OCI-LY7 (cell line): ENCODE measurements around the gene ARFGEF3. TPM values are rescaled to one million over a fixed set of nuclear protein-coding genes. Genes with fewer than 3 reads are reported as not detected.

Experiments
- BruUV-seq: library from RNA; stranded (reverse); fragments of 400-500 nt; replicated peaks from 2 replicates; lab custom pipeline; 2021; lab: Mats Ljungman, UMichigan
- CTCF ChIA-PET: fragments of 300-600 bp; sonication (Branson Sonifier 250); formaldehyde crosslinking; loops from one replicate; lab custom pipeline; 2022; ENCODE audit warnings: antibody characterized with exemption; ENCODE audit not compliant: unreplicated experiment; lab: Charles Lee
- POLR2A ChIA-PET: fragments of 300-600 bp; sonication (Branson Sonifier 250); formaldehyde crosslinking; loops from one replicate; lab custom pipeline; 2022; ENCODE audit warnings: antibody characterized with exemption; lab: Charles Lee
- DNase-seq: peaks from one replicate; pipeline ENCODE4 v3.0.0-alpha.2; 2015; ENCODE audit warnings: low spot score
- H2AFZ ChIP-seq: fragments of 200-600 bp; sonication (generic), shearing (Covaris generic); 2 replicates; pipeline ENCODE4 v1.6.1; 2014; ENCODE audit warnings: mild to moderate bottlenecking, antibody characterized with exemption, low read length, moderate library complexity
- H3K27ac ChIP-seq: fragments of 200-600 bp; sonication (generic); 2 replicates; pipeline ENCODE4 v1.5.1; 2014; ENCODE audit warnings: mixed run types, low read depth, mild to moderate bottlenecking, moderate library complexity, low read length, inconsistent platforms; ENCODE audit not compliant: poor library complexity, severe bottlenecking
- H3K36me3 ChIP-seq: fragments of 200-600 bp; sonication (generic); 2 replicates; pipeline ENCODE4 v1.6.1; 2014; ENCODE audit warnings: mild to moderate bottlenecking, antibody characterized with exemption, low read length, moderate library complexity, mixed read lengths; ENCODE audit not compliant: insufficient read depth
- H3K4me1 ChIP-seq: fragments of 200-600 bp; sonication (generic); 2 replicates; pipeline ENCODE4 v1.5.1; 2014; ENCODE audit warnings: mild to moderate bottlenecking, low read length; ENCODE audit not compliant: insufficient read depth, poor library complexity, severe bottlenecking
- H3K4me2 ChIP-seq: fragments of 200-600 bp; sonication (generic); 2 replicates; pipeline ENCODE4 v1.6.1; 2014; ENCODE audit warnings: mild to moderate bottlenecking, low read length
- H3K4me3 ChIP-seq: fragments of 200-600 bp; sonication (generic); 2 replicates; pipeline ENCODE4 v1.5.1; 2014; ENCODE audit warnings: mild to moderate bottlenecking, low read depth, low read length; ENCODE audit not compliant: poor library complexity, severe bottlenecking
- H3K79me2 ChIP-seq: fragments of 200-600 bp; sonication (generic); 2 replicates; pipeline ENCODE4 v1.6.1; 2016; ENCODE audit warnings: low read depth, mild to moderate bottlenecking, low read length, moderate library complexity, mixed read lengths; ENCODE audit not compliant: insufficient read depth
- H3K9me2 ChIP-seq: fragments of 200-600 bp; sonication (generic); 2 replicates; pipeline ENCODE4 v1.6.1; 2016; ENCODE audit warnings: mild to moderate bottlenecking, low read length, mixed read lengths; ENCODE audit not compliant: insufficient read depth
- H3K9me3 ChIP-seq: fragments of 200-600 bp; sonication (generic); 2 replicates; pipeline ENCODE4 v1.6.1; 2014; ENCODE audit warnings: mild to moderate bottlenecking, mixed run types, low read length, mixed read lengths
- H4K20me1 ChIP-seq: fragments of 200-600 bp; sonication (generic); 2 replicates; pipeline ENCODE4 v1.6.1; 2014; ENCODE audit warnings: mild to moderate bottlenecking, antibody characterized with exemption, low read length, moderate library complexity, mixed read lengths; ENCODE audit not compliant: insufficient read depth
- EZH2phosphoT487 ChIP-seq: fragments of 200-600 bp; sonication (generic); IDR thresholded peaks from 2 replicates; pipeline ENCODE4 v1.6.1; 2018; ENCODE audit warnings: low read depth, borderline replicate concordance, mild to moderate bottlenecking, mixed run types, antibody characterized with exemption, low read length, moderate library complexity, mixed read lengths
- intact Hi-C: fragments of 100-400 bp; cut with micrococcal nuclease; formaldehyde crosslinking; loops from one replicate; pipeline ENCODE4 v1.10.0; 2022; ENCODE audit not compliant: unreplicated experiment
- total RNA-seq, 2 experiments: library from RNA; depleted of rRNA in 1 of 2; stranded (reverse); fragments of >200 nt in 1 of 2; shearing (Covaris generic) in 1 of 2; gene quantifications; 2 replicates each; pipeline ENCODE4 v1.2.3, GENCODE V29; 2014 to 2022
- TF ChIP-seq, protein P1 (sequence below): fragments of 200-600 bp; sonication (generic); conservative IDR thresholded peaks from 2 replicates; pipeline ENCODE4 v1.5.1; 2014; ENCODE audit warnings: mild to moderate bottlenecking, antibody characterized with exemption, low read length, moderate library complexity, mixed read lengths

Gene ARFGEF3
- total RNA-seq, 2 experiments from 2014 or later: not detected

DNA sequence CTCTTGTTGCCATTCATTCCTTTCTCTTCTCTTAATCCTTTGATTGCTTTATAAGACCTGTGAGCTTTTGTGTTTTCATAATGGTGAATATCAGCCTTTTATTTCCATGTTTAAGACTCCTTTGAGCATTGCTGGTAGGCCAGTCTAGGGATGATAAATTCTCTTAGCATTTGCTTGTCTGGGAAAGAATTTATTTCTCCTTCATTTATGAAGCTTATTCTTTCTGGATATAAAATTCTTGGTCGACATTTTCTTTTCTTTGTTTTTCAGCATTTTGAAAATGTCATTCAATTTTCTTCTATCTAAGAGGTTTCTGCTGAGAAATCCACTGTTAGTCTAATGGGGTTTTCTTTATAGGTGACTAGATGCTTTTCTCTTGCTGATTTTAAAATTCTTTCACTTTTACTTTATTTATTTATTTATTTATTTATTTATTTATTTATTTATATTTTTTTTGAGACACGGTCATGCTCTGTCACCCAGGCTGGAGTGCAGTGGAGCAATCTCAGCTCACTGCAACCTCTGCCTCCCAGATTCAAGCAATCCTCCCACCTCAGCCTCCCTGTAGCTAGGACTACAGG, 15.0 kb downstream of the ARFGEF3 start:
- no peaks in the 10 kb centered on the region for H3K9me2 ChIP-seq
- no peak for DNase-seq
- peaks cover 9% of the 10 kb centered on the region; the same call in 1 of the 2 replicates for H3K9me3 ChIP-seq
- no peaks in the 10 kb centered on the region for H3K79me2 ChIP-seq
- intact Hi-C loops: no loop called here
- no peaks in the 10 kb centered on the region for H3K4me1 ChIP-seq
- CTCF ChIA-PET: no interaction called here
- H3K27ac ChIP-seq: no peak overlapping the region
- H3K4me2 ChIP-seq: no peak overlapping the region
- no TSS peak for BruUV-seq
- H3K4me3 ChIP-seq: no peak overlapping the region
- POLR2A ChIA-PET: no interaction called here
- no peak for TF ChIP-seq EZH2phosphoT487
- TF ChIP-seq, protein P1, sequence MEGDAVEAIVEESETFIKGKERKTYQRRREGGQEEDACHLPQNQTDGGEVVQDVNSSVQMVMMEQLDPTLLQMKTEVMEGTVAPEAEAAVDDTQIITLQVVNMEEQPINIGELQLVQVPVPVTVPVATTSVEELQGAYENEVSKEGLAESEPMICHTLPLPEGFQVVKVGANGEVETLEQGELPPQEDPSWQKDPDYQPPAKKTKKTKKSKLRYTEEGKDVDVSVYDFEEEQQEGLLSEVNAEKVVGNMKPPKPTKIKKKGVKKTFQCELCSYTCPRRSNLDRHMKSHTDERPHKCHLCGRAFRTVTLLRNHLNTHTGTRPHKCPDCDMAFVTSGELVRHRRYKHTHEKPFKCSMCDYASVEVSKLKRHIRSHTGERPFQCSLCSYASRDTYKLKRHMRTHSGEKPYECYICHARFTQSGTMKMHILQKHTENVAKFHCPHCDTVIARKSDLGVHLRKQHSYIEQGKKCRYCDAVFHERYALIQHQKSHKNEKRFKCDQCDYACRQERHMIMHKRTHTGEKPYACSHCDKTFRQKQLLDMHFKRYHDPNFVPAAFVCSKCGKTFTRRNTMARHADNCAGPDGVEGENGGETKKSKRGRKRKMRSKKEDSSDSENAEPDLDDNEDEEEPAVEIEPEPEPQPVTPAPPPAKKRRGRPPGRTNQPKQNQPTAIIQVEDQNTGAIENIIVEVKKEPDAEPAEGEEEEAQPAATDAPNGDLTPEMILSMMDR: no peak
- no peak overlapping the region for H2AFZ ChIP-seq
- no peaks in the 10 kb centered on the region for H4K20me1 ChIP-seq
- H3K36me3 ChIP-seq: no peaks in the 10 kb centered on the region

DNA sequence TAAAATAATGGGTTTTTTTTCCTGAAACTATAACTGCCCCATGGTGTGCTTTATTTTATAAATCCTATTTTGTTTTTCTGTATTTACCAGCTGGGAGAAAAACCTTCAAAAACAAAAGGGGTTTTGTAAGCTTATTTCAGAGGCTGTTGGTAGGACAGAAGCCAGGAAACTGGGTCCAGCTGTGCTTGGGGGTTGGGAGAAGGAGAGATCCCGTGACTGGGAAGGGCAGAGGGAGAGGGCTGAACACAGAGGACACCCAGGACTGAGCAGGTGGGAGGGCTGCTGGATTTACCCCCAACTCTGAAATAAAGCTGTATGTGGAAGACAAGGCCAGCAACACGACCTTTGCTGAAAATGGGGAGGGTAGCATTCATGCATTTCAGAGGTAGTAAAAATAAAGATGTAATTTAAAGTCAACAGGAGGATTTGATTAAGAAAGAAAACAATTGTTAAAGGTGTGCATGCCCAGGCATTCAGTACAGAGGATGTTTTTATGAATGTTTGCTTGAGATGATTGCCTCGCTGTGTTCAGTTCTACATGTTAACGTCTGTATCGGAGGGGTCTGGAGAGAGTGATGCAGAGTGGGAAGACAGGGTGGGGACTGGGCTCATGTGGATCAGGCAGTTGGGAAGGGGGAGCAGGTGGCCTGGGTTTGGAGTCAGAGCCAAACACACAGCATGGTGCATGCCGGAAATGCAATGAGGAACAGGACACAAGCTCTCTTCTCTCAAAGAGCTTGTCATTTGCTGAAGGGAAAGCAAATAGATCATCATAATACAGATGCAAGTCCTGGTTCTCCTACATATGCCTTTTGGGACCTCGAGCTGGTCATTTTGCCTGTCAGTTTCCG, 21.4 kb downstream of the ARFGEF3 start:
- Histone ChIP-seq H3K27ac (no peak overlapping the region), H3K4me3 (no peak overlapping the region), H2AFZ (no peak overlapping the region), H3K4me1 (no peaks in the 10 kb centered on the region), H3K4me2 (no peak overlapping the region), H3K9me2 (no peaks in the 10 kb centered on the region), H3K9me3 (no peaks in the 10 kb centered on the region), H4K20me1 (no peaks in the 10 kb centered on the region), H3K36me3 (no peaks in the 10 kb centered on the region), H3K79me2 (no peaks in the 10 kb centered on the region)
- TF ChIP-seq EZH2phosphoT487: no peak
- TF ChIP-seq, protein P1: no peak
- DNase-seq: no peak
- no TSS peak for BruUV-seq
- CTCF ChIA-PET: no interaction called here
- POLR2A ChIA-PET: interaction anchor here (0.6 to 0.7 kb wide), 3 partner anchors 11 to 106 kb away, joined by 3 to 4 read pairs (median 3); no protein-coding TSS in a partner anchor
- intact Hi-C loops: no loop called here

- intact Hi-C loops: no loop called here
- Histone ChIP-seq H3K4me3 (no peak overlapping the region), H3K27ac (no peak overlapping the region), H3K4me1 (no peaks in the 10 kb centered on the region), H3K79me2 (no peaks in the 10 kb centered on the region), H3K9me2 (no peaks in the 10 kb centered on the region), H3K9me3 (no peaks in the 10 kb centered on the region), H2AFZ (no peak overlapping the region), H3K4me2 (no peak overlapping the region), H4K20me1 (no peaks in the 10 kb centered on the region), H3K36me3 (no peaks in the 10 kb centered on the region)
- DNase-seq: no peak
- BruUV-seq: no TSS peak
- ChIA-PET POLR2A (interaction anchor here (0.6 to 0.7 kb wide), 2 partner anchors 11 to 275 kb away, joined by 3 read pairs; no protein-coding TSS in a partner anchor), CTCF (no interaction called here)
- TF ChIP-seq, protein P1: no peak
- TF ChIP-seq EZH2phosphoT487: no peak
Observed at GRCh38 chr6:138183790-138184134, 22.0 kb downstream of the ARFGEF3 start.
